Measurements from ENCODE around the gene CRTC1.

Gene CRTC1

GRCh38 chr19:18697680-18698079, 14.2 kb downstream of the CRTC1 start:
- in situ Hi-C loops (cut with HindIII; ENCODE audit: low sequenced_read_pairs) = no loop called here
- TF ChIP-seq CTCF (IDR thresholded peaks at IDR 0.05; ENCODE audit: low read depth, low read length) = no peak
- H3K4me3 ChIP-seq (ENCODE audit: low read depth, low read length) = no peak overlapping the region
- DNase-seq (ENCODE audit: low read depth, low spot score) = no peak

DNA sequence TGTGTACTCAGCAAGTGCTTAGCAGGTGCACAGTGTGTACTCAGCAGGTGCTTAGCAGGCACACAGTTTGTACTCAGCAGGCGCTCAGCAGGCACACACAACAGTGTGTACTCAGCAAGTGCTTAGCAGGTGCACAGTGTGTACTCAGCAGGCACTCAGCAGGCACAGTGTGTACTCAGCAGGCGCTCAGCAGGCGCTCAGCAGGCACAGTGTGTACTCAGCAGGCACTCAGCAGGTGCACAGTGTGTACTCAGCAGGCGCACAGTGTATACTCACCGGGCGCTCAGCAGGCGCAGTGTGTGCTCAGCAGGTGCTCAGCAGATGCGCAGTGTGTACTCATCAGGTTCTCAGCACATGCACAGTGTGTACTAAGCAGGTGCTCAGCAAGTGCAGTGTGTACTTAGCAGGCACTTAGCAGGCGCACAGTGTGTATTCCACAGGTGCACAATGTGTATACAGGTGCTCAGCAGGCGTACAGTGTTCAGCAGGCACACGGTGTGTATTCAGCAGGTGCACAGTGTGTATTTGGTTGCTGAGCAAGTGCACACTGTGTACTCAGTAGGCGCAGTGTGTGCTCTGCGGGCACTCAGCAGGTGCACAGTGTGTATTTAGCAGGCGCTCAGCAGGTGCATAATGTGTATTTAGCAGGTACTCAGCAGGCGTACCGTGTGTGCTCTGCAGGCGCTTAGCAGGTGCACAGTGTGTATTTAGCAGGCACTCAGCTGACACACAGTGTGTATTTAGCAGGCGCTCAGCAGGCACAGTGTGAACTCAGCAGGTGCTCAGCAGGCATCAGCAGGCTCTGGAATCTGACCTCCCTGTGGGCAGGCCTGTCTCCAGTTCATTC, 15.1 kb downstream of the CRTC1 start:
- in situ Hi-C loops (cut with HindIII; ENCODE audit: low sequenced_read_pairs) = no loop called here
- no peak for DNase-seq (ENCODE audit: low read depth, low spot score)
- no peak for TF ChIP-seq CTCF (IDR thresholded peaks at IDR 0.05; ENCODE audit: low read depth, low read length)
- H3K4me3 ChIP-seq (ENCODE audit: low read depth, low read length) = no peak overlapping the region

DNA sequence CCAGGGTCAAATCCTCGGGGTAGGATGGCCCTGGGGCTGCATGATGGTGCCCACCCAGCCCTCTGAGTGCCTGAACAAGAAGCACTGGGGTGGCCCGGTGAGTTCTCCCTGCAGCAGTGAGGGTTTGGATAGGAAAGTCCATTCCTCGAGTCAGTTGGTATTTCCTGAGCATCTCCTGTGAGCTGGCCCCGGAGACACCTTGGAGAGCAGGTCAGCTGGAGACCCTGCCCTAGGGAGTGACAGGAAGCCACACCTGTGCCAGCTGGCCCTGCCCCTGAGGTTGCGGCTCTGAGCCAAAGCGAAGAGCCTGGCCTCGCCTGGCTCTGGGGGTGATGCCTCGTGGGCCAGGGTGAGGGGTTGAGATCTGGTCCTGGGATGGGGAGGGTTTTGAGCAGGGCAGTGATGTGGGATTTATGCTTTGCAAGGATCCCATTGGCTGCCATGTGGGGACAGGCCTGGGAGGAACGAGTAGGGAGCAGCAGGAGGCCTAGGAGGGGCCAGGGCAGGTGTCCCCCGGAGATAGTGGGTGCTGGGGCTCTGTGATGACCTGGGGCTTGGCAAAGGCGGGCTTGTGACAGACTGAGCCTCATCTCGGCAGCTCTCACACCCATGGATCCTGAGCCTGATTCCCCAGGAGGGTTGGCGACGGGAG, 16.0 kb downstream of the CRTC1 start:
- H3K4me3 ChIP-seq (ENCODE audit: low read depth, low read length) = no peak overlapping the region
- in situ Hi-C loops (cut with HindIII; ENCODE audit: low sequenced_read_pairs) = no loop called here
- DNase-seq (ENCODE audit: low read depth, low spot score) = no peak
- TF ChIP-seq CTCF (IDR thresholded peaks at IDR 0.05; ENCODE audit: low read depth, low read length) = no peak

DNA sequence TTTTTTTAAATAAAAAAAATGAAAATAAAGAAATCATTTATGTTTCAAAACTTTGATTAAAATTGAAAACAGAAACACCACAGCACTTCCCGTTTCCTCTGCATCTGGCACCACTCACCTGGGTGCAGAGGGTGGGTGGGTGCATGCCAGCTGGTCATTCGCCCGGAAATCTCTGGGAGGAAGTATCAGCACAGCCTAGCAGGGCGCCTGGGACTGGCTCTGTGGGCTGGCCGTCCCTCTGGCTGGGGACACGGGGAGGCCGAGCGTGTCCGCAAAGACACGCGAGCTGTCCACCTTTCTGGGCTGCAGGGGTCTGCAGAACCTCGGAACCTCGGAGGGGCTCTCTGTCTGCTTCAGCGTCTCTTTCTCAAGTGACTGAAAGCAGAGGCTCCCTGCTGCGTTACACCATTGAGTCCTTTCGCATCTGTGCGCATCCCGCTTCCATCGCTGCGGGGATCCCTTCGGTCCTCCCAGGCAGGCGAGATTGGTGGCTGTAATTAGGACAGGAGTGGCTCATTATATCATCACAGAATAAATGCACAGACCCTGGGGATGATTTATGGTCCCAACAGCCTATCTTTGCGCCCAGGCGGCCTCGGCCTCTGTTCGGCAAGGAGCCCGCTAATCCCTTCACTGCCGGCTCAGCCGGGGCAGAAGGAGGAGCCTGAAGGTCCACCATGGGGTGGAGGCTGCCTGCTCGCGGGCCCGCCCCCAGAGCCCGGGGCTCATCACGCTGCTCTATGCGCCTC, 17.2 kb downstream of the CRTC1 start:
- peak overlapping the region; percentile 22 for H3K4me3 ChIP-seq (ENCODE audit: low read depth, low read length)
- peak; percentile 45 for DNase-seq (ENCODE audit: low read depth, low spot score)
- no peak for TF ChIP-seq CTCF (IDR thresholded peaks at IDR 0.05; ENCODE audit: low read depth, low read length)
- in situ Hi-C loops (cut with HindIII; ENCODE audit: low sequenced_read_pairs) = no loop called here

DNA sequence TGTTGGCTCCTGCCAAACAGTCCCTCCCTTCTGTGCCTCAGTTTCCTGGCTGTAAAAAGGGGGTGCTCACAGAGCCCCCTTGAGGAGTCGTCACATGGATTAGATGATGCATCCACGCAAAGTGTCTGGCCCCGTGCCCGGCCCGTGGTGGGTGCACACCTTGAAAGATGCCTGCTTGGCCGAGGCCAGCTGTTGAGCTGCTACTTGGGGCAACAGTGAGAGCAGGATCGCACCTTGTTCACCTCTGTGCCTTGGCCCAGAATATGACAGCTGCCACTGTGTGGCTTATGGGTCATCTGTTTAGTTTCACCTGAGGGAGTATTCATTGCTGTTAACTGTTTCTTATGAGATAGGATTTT, 17.7 kb downstream of the CRTC1 start:
- DNase-seq (ENCODE audit: low read depth, low spot score) = no peak
- in situ Hi-C loops (cut with HindIII; ENCODE audit: low sequenced_read_pairs) = no loop called here
- peak overlapping the region; percentile 22 for H3K4me3 ChIP-seq (ENCODE audit: low read depth, low read length)
- no peak for TF ChIP-seq CTCF (IDR thresholded peaks at IDR 0.05; ENCODE audit: low read depth, low read length)

- no peak overlapping the region for H3K4me3 ChIP-seq (ENCODE audit: low read depth, low read length)
- in situ Hi-C loops (cut with HindIII; ENCODE audit: low sequenced_read_pairs) = no loop called here
- TF ChIP-seq CTCF (IDR thresholded peaks at IDR 0.05; ENCODE audit: low read depth, low read length) = no peak
- no peak for DNase-seq (ENCODE audit: low read depth, low spot score)
Observed at GRCh38 chr19:18704054-18704453, 20.6 kb downstream of the CRTC1 start.

All from astrocyte of the spinal cord (primary cell).